Measurements from ENCODE around the gene MDK.

MDK gene

GRCh38 chr11:46381048-46381818 lies at the start of gene MDK:
Gene MDK (plus strand): TSS chr11:46381669. CDS start chr11:46382058, 389 bp downstream.
- peak; percentile 82 for DNase-seq (ENCODE audit: low spot score)

- DNase-seq (ENCODE audit: low spot score): no peak
Observed at GRCh38 chr11:46332093-46332567, 49.3 kb upstream of the MDK start.

- DNase-seq (ENCODE audit: low spot score): peak; percentile 63
Observed at GRCh38 chr11:46332568-46333393, 48.7 kb upstream of the MDK start.

GRCh38 chr11:46333394-46333947 lies 48.0 kb upstream of the MDK start:
- no peak for DNase-seq (ENCODE audit: low spot score)

- DNase-seq (ENCODE audit: low spot score): no peak
Observed at GRCh38 chr11:46334211-46334610, 47.3 kb upstream of the MDK start.

GRCh38 chr11:46335271-46335670 lies 46.2 kb upstream of the MDK start:
- DNase-seq (ENCODE audit: low spot score): no peak

- no peak for DNase-seq (ENCODE audit: low spot score)
Observed at GRCh38 chr11:46335890-46336562, 45.4 kb upstream of the MDK start.

- DNase-seq (ENCODE audit: low spot score): no peak
Observed at GRCh38 chr11:46336563-46337180, 44.8 kb upstream of the MDK start.

GRCh38 chr11:46337626-46338345 lies 43.7 kb upstream of the MDK start:
- DNase-seq (ENCODE audit: low spot score): no peak

GRCh38 chr11:46338636-46338987 lies 42.9 kb upstream of the MDK start:
- DNase-seq (ENCODE audit: low spot score): no peak

- DNase-seq (ENCODE audit: low spot score): peak; percentile 81
Observed at GRCh38 chr11:46338988-46339666, 42.3 kb upstream of the MDK start.

- no peak for DNase-seq (ENCODE audit: low spot score)
Observed at GRCh38 chr11:46339816-46340215, 41.7 kb upstream of the MDK start.

GRCh38 chr11:46341454-46341853 lies 40.0 kb upstream of the MDK start:
- no peak for DNase-seq (ENCODE audit: low spot score)

- DNase-seq (ENCODE audit: low spot score): no peak
Observed at GRCh38 chr11:46342239-46342638, 39.2 kb upstream of the MDK start.

GRCh38 chr11:46343520-46343919 lies 37.9 kb upstream of the MDK start:
- DNase-seq (ENCODE audit: low spot score): no peak

GRCh38 chr11:46345131-46345597 lies 36.3 kb upstream of the MDK start:
- no peak for DNase-seq (ENCODE audit: low spot score)

GRCh38 chr11:46345881-46346484 lies 35.5 kb upstream of the MDK start:
- no peak for DNase-seq (ENCODE audit: low spot score)

GRCh38 chr11:46346886-46347636 lies 34.4 kb upstream of the MDK start, which contains the start of gene DGKZ:
Gene DGKZ (plus strand): TSS chr11:46347463. CDS start chr11:46347660, 197 bp downstream.
- peak; percentile 95 for DNase-seq (ENCODE audit: low spot score)

- DNase-seq (ENCODE audit: low spot score): no peak
Observed at GRCh38 chr11:46347637-46348311, 33.7 kb upstream of the MDK start.

Data from iPS-NIHi11 (cell line).